Right hindlimb (tissue), 1 donor: ENCODE measurements around the gene ZNF530.

Experiments used
- DNase-seq: peaks from one replicate; pipeline ENCODE4 v3.0.0-alpha.2; 2018

ZNF530 gene

DNA sequence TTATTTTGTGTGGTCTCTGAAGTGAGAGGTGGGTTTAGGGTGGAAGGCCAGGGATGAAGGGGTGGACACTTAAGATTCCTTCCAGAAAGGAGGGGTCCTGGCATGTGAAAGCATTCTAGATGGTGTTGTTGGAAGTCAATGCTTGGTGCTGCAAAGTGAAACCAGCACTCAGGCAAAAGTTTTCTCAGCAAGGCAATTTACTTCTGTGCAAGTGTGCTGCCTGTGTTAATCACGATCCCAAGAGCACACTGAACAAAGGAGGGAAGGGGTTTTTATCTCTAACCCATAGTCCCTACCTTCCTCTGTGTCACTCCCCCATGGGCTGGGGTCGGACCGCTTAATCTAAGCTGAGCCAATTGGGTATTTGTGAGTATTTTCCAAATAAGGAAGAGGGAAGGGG is 15.7 kb downstream of the ZNF530 start:
- no peak for DNase-seq

DNA sequence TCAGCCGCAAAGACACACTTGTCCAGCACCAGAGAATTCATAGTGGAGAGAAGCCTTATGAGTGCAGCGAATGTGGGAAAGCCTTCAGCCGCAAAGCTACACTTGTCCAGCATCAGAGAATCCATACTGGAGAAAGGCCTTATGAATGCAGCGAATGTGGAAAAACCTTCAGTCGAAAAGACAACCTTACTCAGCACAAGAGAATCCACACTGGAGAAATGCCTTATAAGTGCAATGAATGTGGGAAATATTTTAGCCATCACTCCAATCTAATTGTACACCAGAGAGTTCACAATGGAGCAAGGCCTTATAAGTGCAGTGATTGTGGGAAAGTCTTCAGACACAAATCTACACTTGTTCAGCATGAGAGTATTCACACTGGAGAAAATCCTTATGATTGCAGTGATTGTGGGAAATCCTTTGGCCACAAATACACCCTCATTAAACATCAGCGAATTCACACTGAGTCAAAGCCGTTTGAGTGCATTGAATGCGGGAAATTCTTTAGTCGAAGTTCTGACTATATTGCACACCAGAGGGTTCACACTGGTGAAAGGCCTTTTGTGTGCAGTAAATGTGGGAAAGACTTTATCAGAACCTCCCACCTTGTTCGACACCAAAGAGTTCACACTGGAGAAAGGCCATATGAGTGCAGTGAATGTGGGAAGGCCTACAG is 21.1 kb downstream of the ZNF530 start:
- no peak for DNase-seq

DNA sequence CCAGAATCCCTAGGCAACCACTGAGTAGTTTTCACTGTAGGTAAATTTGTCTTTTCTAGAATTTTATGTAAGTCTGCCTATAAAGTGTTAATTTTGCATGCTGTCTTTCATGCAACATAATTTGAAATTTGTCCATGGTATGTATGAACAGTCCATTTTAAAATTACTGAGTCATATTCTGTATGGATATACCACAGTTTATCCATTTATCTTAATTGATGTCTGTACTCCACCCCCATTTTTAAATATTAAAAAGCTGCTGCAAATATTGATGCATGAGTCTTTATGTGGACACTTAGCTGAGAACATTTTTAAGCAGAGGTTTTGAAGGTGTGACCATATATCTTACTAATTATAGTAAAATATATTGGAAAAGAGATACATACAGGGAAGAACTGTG is 23.4 kb downstream of the ZNF530 start:
- DNase-seq: no peak

DNA sequence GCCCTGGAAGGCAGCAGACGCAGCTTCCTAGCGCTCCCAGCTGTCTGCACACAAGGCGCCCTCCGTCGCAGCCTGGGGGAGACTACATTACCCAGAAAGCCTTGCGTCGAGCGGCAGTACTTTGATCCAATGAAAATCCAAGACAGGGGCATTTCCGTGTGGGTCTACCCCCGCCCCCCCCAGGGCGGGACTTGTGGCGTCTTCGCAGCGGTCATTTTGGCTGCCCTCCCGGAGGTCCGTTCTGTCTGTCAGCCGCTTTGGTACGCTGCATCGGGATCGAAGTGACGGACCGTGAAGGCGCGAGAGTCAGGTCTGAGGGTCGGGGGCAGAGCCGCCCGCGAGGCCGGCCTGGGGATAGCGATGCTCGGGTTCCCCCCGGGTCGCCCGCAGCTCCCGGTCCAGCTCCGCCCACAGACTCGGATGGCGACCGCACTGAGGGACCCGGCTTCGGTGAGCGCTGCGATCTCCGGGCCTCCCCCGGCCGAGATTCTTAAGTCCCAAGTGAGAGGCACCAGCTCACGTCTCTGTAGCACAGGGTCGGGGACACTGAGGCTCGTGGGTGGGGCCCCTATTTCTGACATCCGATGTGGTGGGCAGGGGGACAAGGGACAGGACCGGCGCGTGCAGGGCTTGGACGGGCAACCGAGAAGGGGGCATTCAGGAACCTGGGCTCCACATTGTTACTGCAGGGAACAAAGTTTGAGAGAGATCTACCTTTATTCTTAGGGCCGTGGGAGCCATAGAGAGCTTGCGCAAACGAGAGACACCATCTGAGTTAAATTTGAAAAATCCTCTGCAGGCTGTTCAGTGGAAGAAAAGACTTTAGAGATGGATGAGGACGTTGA is 33.5 kb downstream of the ZNF530 start, which contains the start of gene ZNF211:
TSS of gene ZNF211 (plus strand) at position 182 of the 845 bp plus-strand sequence. CDS start at position 361, 179 bp downstream.
- DNase-seq: peak; percentile 96

DNA sequence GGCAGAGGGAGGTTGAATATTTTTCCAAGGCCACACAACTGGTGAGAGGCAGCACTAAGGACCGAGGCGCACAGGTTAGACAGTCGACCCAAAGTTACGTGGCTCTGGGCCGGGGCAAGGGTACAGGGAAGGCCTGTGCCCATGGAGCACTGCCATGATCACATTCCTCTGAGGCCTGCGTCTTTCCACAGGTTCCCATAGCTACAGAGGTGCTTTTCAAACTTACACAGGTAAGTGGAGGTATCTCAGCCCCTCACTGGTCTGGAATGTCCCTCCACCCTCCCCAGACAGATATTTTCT is 34.1 kb downstream of the ZNF530 start:
- no peak for DNase-seq

DNA sequence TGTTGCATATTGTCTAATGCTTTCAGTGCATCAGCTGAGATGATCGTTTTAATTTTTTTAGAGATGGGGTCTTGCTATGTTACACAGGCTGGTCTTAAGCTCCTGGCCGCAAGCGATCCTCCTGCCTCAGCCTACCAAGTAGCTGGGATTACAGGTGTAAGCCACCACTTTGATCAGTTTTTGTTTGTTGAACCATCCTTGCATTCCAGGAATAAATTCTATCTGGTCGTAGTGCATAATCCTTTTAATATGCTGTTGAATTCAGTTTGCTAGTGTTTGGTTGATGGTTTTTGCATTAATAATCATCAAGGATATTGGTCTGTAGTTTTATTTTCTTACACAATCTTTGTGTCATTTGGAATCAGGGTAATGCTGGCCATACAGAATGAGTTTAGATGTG is 37.7 kb downstream of the ZNF530 start:
- no peak for DNase-seq

DNA sequence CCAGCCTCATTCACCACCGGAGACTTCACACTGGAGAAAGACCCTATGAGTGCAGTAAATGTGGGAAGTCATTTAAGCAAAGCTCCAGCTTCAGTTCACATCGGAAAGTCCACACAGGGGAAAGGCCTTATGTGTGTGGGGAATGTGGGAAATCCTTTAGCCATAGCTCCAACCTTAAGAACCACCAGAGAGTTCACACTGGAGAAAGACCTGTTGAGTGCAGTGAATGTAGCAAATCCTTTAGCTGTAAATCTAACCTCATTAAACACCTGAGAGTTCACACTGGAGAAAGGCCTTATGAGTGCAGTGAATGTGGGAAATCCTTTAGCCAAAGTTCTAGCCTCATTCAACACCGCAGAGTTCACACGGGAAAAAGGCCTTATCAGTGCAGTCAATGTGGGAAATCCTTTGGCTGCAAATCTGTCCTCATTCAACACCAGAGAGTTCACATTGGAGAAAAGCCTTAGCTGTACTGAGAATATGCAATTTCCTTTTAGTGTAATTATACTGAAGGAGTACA is 42.1 kb downstream of the ZNF530 start:
- no peak for DNase-seq

DNA sequence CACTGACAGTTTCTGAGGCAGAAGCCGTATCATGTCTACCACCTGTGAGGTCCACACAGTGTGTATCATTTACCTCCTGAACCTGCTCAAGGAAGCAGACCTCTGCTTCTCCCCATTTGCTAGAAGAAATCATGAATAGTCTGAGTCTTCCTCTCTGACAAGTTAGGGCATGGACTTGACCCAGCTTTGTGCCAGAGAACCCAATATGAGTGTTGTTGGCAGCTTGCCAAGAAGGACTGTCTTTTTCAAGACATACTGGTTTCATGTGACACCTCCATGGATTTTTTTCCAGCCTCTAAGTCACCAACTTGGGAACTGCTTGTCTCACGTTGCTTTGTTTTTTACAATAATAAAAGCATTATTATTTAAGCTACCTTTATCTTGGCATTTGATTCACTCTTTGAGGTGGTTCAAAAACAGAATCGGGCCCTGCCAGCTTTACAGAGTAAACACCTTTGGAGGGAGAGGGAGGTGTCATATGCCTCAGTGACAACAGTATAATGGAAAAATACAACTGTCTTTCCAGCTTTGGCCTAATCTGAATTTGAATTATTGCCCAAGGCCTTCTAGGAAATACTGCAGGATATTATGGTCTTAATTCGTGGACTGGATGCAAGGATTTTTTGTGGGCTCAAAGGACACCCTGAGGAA is 42.8 kb downstream of the ZNF530 start:
- DNase-seq: no peak

DNA sequence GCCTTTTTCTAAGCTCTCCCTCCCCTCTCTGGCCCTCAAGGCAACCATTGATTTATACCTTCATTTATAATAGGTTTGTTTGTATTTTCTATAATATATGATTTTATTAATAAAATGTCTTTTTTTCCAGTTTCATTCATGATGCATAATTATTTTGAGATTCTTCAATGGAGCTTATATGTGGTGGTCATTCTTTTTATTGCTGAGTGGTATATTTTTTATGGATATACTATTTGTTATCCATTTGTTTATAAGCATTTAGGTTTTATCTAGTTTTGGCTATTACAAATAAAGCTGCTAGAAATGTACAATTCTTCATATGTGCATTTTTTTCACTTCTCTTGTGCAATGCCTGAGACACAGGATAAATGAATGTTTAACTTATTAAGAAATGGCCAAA is 44.0 kb downstream of the ZNF530 start:
- no peak for DNase-seq

DNA sequence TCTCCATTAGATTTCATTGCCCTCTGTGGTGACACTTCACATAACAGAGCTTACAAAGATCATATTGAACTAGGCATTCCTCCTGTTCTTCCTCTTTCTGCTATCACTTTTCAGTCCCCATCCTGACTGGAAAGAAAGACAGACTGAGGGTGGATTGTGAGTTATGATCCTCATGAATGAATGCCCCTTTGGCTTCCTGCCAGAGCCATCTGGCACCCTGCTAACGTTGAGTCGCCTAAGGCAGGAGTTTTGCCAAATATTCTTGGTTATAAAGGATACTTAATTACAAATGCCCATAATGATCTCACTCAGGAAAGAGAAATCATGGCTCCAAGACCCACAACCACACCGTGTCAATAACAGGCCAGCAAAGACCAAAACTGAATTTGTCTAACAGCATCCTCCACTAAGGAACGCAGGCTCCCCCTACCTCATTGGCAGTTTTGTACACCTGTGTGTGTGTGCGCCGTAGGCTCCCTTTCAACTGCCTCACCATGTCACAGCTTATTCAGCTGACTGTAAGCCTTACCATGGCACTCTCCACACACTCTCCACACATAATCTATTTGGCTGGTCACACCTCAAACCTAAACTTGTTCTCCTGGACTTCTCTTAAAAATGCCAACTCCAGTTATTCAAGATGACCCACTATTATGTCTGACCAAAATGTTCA is 48.8 kb downstream of the ZNF530 start:
- no peak for DNase-seq

DNA sequence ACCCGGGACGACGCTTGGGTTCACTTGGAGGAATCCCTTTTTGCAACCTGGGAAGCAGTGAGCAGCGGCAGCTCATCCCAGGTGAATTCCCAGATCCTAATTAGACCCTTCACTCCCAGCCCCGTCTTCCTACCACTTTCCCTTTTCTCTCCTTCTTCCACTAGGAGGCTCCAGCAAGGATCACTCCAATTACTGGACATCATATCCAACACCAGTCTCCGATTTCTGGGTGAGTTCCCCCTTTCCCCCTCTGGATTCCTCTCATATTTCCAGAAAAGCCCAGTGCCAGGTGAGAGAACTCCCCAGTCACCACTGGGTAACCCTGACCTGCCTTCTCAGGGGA is 51.9 kb downstream of the ZNF530 start:
- DNase-seq: no peak

DNA sequence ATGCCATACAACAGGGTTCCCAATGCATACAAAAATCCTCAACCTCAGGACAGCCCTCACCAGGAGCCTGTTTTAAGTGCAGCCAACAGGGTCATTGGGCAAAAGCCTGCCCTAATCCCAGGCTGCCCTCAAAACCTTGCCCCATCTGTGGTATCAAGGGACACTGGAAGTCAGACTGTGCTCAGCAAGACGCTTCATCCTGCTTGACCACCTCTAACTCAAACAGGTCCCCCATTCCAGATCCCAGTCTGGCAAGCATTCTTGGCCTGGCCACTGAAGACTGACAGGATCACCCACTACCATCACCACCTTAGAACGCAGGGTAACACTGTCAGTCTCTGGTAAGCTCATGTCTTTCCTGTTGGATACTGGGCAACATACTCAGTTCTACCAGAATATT is 54.0 kb downstream of the ZNF530 start:
- no peak for DNase-seq

DNA sequence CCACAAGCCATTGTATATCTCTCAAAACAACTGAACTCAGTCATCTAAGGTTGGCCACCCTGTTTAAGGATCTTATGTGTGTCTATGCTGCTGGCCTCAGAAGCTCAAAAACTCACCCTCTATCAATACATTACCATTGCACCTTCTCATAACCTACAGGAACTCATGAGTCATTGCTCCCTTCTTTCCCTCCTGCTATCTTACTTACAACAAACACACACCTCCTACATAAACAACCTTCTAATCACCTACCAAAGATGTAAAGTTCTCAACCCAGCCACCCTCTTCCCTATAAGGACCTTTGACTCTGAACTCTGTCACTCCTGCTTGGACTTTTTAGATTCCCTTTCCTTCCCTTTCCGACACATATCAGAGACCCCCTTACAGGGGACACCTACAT is 55.8 kb downstream of the ZNF530 start:
- DNase-seq: no peak

DNA sequence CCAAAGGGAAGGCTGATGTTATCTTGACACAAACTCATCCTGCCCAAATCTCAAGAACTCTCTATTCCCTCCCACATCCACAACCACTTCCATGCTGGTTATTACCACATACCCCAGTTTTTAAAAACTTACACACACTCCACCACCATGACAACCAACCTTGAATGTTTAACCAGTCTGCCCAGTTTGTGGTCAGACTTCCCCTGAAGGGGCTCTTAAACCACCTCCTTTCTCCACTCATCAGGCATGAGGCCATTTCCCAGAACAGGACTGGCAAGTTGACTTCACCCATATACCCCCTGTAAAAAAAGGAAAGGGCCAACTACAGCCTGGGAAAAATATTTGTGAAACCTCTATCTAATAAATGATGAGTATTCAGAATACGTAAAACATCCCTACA is 56.7 kb downstream of the ZNF530 start:
- DNase-seq: no peak
